ENCODE results near the gene SARDH.

- TF ChIP-seq EZH2 (IDR thresholded peaks at IDR 0.05; ENCODE audit: borderline replicate concordance, insufficient read depth, low read length, poor library complexity, severe bottlenecking) (no peak), CTCF (IDR thresholded peaks at IDR 0.05; ENCODE audit: poor library complexity, severe bottlenecking) (no peak), RAD21 (conservative IDR thresholded peaks at IDR 0.05) (no peak), MXI1 (conservative IDR thresholded peaks at IDR 0.05; ENCODE audit: poor library complexity, severe bottlenecking) (no peak), POLR2AphosphoS5 (IDR thresholded peaks at IDR 0.05) (no peak), EP300 (conservative IDR thresholded peaks at IDR 0.05; ENCODE audit: poor library complexity, severe bottlenecking) (no peak), TAF1 (IDR thresholded peaks at IDR 0.05; ENCODE audit: low read depth) (no peak)
- TF ChIP-seq, protein P1, sequence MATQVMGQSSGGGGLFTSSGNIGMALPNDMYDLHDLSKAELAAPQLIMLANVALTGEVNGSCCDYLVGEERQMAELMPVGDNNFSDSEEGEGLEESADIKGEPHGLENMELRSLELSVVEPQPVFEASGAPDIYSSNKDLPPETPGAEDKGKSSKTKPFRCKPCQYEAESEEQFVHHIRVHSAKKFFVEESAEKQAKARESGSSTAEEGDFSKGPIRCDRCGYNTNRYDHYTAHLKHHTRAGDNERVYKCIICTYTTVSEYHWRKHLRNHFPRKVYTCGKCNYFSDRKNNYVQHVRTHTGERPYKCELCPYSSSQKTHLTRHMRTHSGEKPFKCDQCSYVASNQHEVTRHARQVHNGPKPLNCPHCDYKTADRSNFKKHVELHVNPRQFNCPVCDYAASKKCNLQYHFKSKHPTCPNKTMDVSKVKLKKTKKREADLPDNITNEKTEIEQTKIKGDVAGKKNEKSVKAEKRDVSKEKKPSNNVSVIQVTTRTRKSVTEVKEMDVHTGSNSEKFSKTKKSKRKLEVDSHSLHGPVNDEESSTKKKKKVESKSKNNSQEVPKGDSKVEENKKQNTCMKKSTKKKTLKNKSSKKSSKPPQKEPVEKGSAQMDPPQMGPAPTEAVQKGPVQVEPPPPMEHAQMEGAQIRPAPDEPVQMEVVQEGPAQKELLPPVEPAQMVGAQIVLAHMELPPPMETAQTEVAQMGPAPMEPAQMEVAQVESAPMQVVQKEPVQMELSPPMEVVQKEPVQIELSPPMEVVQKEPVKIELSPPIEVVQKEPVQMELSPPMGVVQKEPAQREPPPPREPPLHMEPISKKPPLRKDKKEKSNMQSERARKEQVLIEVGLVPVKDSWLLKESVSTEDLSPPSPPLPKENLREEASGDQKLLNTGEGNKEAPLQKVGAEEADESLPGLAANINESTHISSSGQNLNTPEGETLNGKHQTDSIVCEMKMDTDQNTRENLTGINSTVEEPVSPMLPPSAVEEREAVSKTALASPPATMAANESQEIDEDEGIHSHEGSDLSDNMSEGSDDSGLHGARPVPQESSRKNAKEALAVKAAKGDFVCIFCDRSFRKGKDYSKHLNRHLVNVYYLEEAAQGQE (IDR thresholded peaks at IDR 0.05; ENCODE audit: borderline replicate concordance) = no peak
Observed at GRCh38 chr9:133767625-133768024, 29.5 kb upstream of the SARDH start.

Measured in neural cell (in vitro differentiated cells).